DND-41 (cell line): ENCODE results near the gene CHD1.

Experiments
- ATAC-seq: fragments of 200-7000 bp; cut with Tn5 transposase; 3 replicates; pipeline ENCODE4 v1.9.1; 2021; ENCODE audit warnings: low read depth; ENCODE audit not compliant: insufficient read depth
- DNase-seq: peaks from one replicate; pipeline ENCODE4 v3.0.0-alpha.2; 2020
- H2AFZ ChIP-seq: 2 replicates; pipeline ENCODE4 v1.6.0; 2012; ENCODE audit warnings: low read depth, low read length
- H3K27ac ChIP-seq: 2 replicates; pipeline ENCODE4 v1.5.1; 2012; ENCODE audit warnings: low read length, inconsistent platforms
- H3K27me3 ChIP-seq: fragments of 200-600 bp; sonication (generic); 2 replicates; pipeline ENCODE4 v1.6.0; 2012; ENCODE audit warnings: low read length, mild to moderate bottlenecking, inconsistent platforms; ENCODE audit not compliant: insufficient read depth, poor library complexity
- H3K36me3 ChIP-seq: 2 replicates; pipeline ENCODE4 v1.5.1; 2012; ENCODE audit warnings: low read length, inconsistent platforms; ENCODE audit not compliant: insufficient read depth
- H3K4me1 ChIP-seq: 2 replicates; pipeline ENCODE4 v1.5.1; 2012; ENCODE audit warnings: mild to moderate bottlenecking, low read length; ENCODE audit not compliant: insufficient read depth
- H3K4me2 ChIP-seq: 2 replicates; pipeline ENCODE4 v1.6.0; 2012; ENCODE audit warnings: mild to moderate bottlenecking, moderate library complexity, low read length, inconsistent platforms; ENCODE audit not compliant: insufficient read depth
- H3K4me3 ChIP-seq, 2 experiments: fragments of 200-600 bp in 1 of 2; shearing (Covaris generic) in 1 of 2; 2 replicates each; pipeline ENCODE4 v1.5.1; 2012 to 2016; ENCODE audit warnings: inconsistent platforms in 2 of 2, low read length in 2 of 2, mild to moderate bottlenecking in 2 of 2, low read depth in 1 of 2, moderate library complexity in 1 of 2
- H3K79me2 ChIP-seq: 2 replicates; pipeline ENCODE4 v1.6.0; 2012; ENCODE audit warnings: low read length, inconsistent platforms; ENCODE audit not compliant: insufficient read depth
- H3K9ac ChIP-seq: 2 replicates; pipeline ENCODE4 v1.6.0; 2012; ENCODE audit warnings: low read depth, mild to moderate bottlenecking, inconsistent platforms, low read length, moderate library complexity
- H3K9me3 ChIP-seq: 2 replicates; pipeline ENCODE4 v1.5.1; 2012; ENCODE audit warnings: low read length, moderate library complexity, mild to moderate bottlenecking, inconsistent platforms; ENCODE audit not compliant: insufficient read depth, severe bottlenecking
- H4K20me1 ChIP-seq: 2 replicates; pipeline ENCODE4 v1.6.0; 2012; ENCODE audit warnings: low read length; ENCODE audit not compliant: insufficient read depth
- CTCF ChIP-seq: IDR thresholded peaks from 2 replicates; pipeline ENCODE4 v1.5.1; 2012; ENCODE audit warnings: borderline replicate concordance, low read length, moderate library complexity, mild to moderate bottlenecking; ENCODE audit not compliant: poor library complexity, severe bottlenecking; ENCODE audit errors: extremely low read depth
- EZH2 ChIP-seq: IDR thresholded peaks from 3 replicates; pipeline ENCODE4 v1.6.1; 2012; ENCODE audit warnings: borderline replicate concordance, low read depth, mild to moderate bottlenecking, moderate library complexity, low read length, inconsistent platforms; ENCODE audit not compliant: severe bottlenecking

CHD1 gene

DNA sequence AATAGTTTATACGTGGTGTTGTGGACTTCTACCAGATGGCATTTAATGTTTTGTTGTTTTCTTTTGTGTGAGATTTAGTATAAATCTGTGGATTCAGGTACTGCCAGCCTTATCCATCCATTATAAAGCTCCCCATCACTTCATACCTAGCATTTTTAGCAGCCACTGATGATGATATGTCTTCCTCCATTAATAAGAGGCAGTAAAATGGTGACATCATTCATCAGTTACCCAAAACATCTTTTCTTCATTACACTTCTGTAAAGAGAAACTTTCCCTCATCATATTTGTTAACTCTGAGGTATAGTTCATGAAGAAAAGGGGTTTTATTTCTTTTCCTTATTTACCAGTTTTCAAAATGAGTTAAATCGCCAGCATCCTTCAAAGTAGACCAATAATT, 19.4 kb downstream of the CHD1 start:
- Histone ChIP-seq H3K36me3 (peaks cover 78% of the 10 kb centered on the region), H3K9ac (no peak overlapping the region), H3K4me2 (no peak overlapping the region), H3K27me3 (no peaks in the 10 kb centered on the region), H3K9me3 (no peaks in the 10 kb centered on the region), H2AFZ (no peak overlapping the region), H3K27ac (no peak overlapping the region), H3K4me1 (peaks cover 11% of the 10 kb centered on the region), H3K79me2 (peaks cover 100% of the 10 kb centered on the region), H4K20me1 (peaks cover 64% of the 10 kb centered on the region; the same call in 1 of the 2 replicates), H3K4me3 (no peak overlapping the region)
- DNase-seq: no peak
- ATAC-seq: no peak
- no peak for TF ChIP-seq EZH2
- TF ChIP-seq CTCF: no peak

DNA sequence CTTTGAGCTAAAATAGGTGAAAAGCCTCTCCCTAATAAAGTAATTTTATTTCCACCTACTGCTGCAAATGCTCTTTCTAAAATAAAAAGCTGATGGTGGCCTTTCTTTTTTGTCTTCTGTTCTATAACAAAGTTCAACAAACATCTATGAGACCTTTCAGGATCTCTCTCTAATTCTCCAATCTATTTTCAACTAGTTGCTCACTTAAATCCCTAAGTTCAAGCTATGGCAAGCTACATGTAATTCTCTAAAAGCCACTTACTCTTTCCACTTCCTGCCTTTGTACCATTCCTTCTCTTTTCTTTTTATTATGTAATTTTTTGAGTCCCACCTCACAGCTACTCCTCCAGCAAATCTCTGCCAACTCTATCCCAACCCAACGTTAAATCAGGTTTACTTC, 20.9 kb downstream of the CHD1 start:
- TF ChIP-seq CTCF: no peak
- no peak for TF ChIP-seq EZH2
- Histone ChIP-seq H3K4me1 (peaks cover 7% of the 10 kb centered on the region), H2AFZ (no peak overlapping the region), H3K4me2 (no peak overlapping the region), H4K20me1 (peaks cover 60% of the 10 kb centered on the region; the same call in 1 of the 2 replicates), H3K9ac (no peak overlapping the region), H3K27me3 (no peaks in the 10 kb centered on the region), H3K36me3 (peaks cover 78% of the 10 kb centered on the region), H3K9me3 (no peaks in the 10 kb centered on the region), H3K79me2 (peaks cover 100% of the 10 kb centered on the region), H3K27ac (peak overlapping the region; percentile 23; the same call in 1 of the 2 replicates), H3K4me3 (no peak overlapping the region)
- DNase-seq (no peak), ATAC-seq (no peak)

GRCh38 chr5:98906756-98907355, 22.0 kb downstream of the CHD1 start:
- Histone ChIP-seq H3K27ac (no peak overlapping the region; the same call in 1 of the 2 replicates), H3K9ac (no peak overlapping the region), H3K4me3 (no peak overlapping the region), H3K27me3 (no peaks in the 10 kb centered on the region), H3K4me1 (peaks cover 7% of the 10 kb centered on the region), H3K36me3 (peaks cover 78% of the 10 kb centered on the region), H3K79me2 (peaks cover 96% of the 10 kb centered on the region), H3K4me2 (no peak overlapping the region), H2AFZ (no peak overlapping the region), H4K20me1 (peaks cover 50% of the 10 kb centered on the region; the same call in 1 of the 2 replicates), H3K9me3 (no peaks in the 10 kb centered on the region)
- no peak for TF ChIP-seq EZH2
- no peak for TF ChIP-seq CTCF
- DNase-seq (no peak), ATAC-seq (0 out of 3 replicates have a peak, but pooled peaks have one; percentile 17)
